Choroid plexus epithelial cell (primary cell): ENCODE measurements around the gene CACNA2D3.
A peak's percentile ranks its signal among the peaks of the same experiment; 100 is the strongest.

Experiments
- DNase-seq: peaks from one replicate; pipeline ENCODE4 v3.0.0-alpha.2; 2010; ENCODE audit warnings: low read depth
- H3K4me3 ChIP-seq: 2 replicates; pipeline ENCODE4 v1.5.1; 2011; ENCODE audit warnings: low read depth, mild to moderate bottlenecking, control low read depth, low read length, moderate library complexity
- CTCF ChIP-seq: conservative IDR thresholded peaks from 2 replicates; pipeline ENCODE4 v1.5.1; 2011; ENCODE audit warnings: low read depth, mild to moderate bottlenecking, control low read depth, inconsistent platforms, low read length, moderate library complexity

Gene CACNA2D3

DNA sequence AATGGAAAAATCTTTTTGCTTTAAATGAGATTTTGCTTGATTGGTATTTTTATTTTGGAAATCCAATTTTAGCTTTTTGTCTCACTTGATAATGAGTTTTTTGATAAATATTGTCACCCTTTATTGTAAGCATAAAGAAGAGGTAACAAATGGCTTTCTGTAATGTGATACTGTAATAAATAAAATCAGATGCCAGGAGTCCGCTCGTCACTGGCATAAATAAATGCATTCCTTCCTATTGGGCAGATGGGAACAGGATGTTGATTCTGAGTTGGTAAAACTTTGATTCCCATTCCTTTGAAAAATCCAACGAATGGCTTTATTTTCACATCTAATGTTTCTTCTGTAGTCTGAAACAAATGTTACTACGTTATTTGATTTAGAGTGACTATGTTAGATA lies 59.9 kb downstream of the CACNA2D3 start:
- no peak overlapping the region for H3K4me3 ChIP-seq
- no peak for DNase-seq
- no peak for TF ChIP-seq CTCF

DNA sequence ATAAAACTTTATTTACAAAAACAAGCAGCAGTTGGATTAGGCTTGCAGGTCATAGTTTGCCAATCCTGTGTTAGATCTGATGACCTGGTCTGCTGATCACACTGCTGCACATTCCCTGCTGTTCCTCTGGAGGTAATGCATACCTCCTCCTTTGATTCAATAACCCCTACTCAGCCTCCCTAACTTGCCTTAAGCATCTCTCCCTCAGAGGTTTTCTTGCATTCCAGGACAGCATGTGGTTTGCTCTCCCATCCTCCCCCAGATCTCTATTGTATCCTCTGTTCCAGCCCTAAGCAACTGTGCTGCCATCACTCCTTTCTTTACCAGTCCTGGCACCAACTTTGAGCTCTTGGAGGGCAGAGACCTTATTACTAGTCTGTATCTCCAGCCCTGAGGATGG lies 63.4 kb downstream of the CACNA2D3 start:
- no peak for TF ChIP-seq CTCF
- no peak overlapping the region for H3K4me3 ChIP-seq
- DNase-seq, result no peak

DNA sequence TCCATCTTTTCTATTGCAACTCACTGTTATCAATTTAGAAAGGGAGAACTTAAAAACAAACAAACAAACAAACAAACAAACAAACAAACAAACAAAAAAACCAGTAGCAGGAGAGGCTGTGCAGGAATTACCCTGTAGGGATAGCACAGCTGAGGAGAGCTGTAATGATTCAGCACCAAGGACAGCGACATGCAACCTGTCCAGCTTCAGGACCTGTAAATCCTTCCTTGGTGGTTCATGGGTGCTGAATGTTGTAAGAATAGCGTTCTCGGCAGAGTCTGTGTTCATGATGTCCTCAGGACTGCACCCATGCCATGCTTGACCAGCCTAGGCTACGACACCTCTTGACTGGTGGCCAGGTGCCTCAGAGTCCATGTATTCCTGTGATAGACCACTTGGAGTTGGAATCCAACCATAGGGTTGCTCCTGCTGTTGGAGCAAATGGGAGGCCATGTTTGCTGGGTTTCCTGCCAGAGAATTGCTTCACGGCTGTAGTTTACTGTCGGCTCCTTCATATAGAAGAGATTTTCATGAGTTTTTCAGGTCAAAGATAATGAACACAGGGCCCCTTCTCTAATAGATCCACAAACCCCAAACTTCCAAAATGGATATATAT lies 65.9 kb downstream of the CACNA2D3 start:
- TF ChIP-seq CTCF, result no peak
- no peak overlapping the region for H3K4me3 ChIP-seq
- peak; percentile 61 for DNase-seq

DNA sequence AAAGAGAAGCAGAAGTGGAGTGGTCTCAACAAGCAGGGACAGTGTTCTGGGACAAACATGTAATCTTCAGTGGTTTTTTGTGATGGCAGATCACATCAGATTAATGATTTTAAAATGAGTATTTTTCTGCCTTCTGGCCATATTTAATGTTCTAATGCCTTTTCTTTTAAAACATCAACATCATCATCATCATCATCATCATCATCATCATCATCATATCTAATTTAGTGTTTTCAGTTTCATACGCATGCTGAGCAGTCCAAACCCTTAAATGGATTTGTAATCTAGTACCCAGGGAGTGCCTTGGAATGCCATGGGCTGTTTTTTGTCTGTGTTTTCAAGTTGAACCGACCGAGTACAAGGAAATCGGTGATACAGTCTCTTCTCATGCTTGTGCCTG lies 68.9 kb downstream of the CACNA2D3 start:
- no peak for TF ChIP-seq CTCF
- H3K4me3 ChIP-seq, result no peak overlapping the region
- DNase-seq, result no peak

- TF ChIP-seq CTCF, result no peak
- no peak for DNase-seq
- no peak overlapping the region for H3K4me3 ChIP-seq
These were observed 69.7 kb downstream of the CACNA2D3 start for GRCh38 chr3:54192026-54192425.

GRCh38 chr3:54193093-54193492 lies 70.7 kb downstream of the CACNA2D3 start:
- DNase-seq, result no peak
- no peak overlapping the region for H3K4me3 ChIP-seq
- TF ChIP-seq CTCF, result no peak

DNA sequence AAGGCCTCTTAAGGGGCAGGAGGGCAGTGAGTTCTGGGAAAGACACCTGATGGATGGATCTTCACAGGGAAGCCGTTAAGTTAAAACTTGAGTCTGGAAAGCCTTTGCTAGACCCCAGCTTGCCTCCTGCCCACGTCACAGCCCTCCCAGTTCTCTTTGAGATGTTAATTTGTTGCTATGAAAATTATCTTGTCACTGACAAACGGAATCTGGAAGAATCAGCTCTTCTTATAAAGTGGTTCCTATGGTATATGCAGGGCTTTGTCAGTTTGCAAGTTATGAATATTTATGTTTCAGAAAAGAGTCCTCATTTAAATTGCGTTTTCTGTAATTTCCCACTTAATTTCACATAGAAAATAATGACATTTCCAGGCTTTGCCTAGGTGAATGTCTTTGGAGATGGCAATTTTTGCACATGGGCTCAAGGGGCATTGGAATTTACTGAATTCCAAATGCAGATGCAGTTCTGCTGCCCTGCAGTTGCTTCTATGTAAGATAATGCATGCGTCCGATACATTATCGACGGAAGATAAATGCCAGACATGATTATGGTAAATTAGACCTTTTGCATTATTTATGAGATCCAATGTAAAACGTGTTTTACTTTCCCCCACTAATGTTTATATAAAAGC lies 74.1 kb downstream of the CACNA2D3 start:
- TF ChIP-seq CTCF, result no peak
- no peak overlapping the region for H3K4me3 ChIP-seq
- DNase-seq, result no peak
